AG09319 (cell line): ENCODE measurements around the gene ESF1.

Experiments used
- DNase-seq: peaks from one replicate; pipeline ENCODE4 v3.0.0-alpha.2; 2010; ENCODE audit warnings: low read depth; ENCODE audit errors: extremely low read depth
- CTCF ChIP-seq: IDR thresholded peaks from 2 replicates; pipeline ENCODE4 v1.5.1; 2011; ENCODE audit warnings: low read depth, mild to moderate bottlenecking, inconsistent platforms, low read length, moderate library complexity

Gene ESF1

GRCh38 chr20:13790708-13791107 lies 6.0 kb upstream of the ESF1 start:
- DNase-seq, result no peak
- TF ChIP-seq CTCF, result no peak

- DNase-seq, result no peak
- TF ChIP-seq CTCF, result peak; percentile 62
These were observed 3.6 kb upstream of the ESF1 start for GRCh38 chr20:13788167-13788834.

- TF ChIP-seq CTCF, result no peak
- DNase-seq, result no peak
These were observed 1.6 kb upstream of the ESF1 start for GRCh38 chr20:13786143-13786828.

DNA sequence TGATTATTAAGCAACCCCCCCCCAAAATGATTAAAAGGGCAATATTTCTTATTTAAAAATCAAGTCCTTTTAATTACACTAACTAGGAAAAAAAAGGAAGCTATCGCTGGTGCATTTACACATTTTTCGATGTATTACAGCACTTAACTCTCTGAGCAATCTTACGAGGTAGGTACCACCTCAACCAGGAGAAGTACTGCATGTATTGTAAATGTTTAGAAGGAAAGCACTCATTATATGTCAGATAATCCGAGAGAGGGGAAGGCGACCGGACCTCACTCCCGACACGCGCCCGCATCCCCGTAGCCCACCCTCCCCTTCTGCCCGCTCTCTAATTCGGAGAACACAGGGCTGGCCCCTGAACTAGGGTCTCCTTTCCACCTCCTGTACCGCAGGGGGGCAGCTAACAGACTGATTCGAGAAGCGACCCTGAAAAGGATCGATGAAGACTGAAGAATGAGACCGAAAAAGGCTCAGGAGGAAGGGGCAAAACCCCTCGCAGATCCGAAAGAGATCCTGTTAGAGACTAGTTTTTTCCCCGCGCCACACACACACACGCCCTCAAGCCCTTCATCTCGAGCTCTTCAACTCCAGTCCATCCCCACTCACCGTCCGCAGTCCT lies 337 bp downstream of the ESF1 start:
- TF ChIP-seq CTCF, result peak; percentile 1; the same call in 1 of the 2 replicates
- no peak for DNase-seq

GRCh38 chr20:13783528-13783927 lies 1.2 kb downstream of the ESF1 start:
- TF ChIP-seq CTCF, result no peak
- no peak for DNase-seq

GRCh38 chr20:13778827-13779226 lies 5.9 kb downstream of the ESF1 start:
- no peak for TF ChIP-seq CTCF
- DNase-seq, result no peak

DNA sequence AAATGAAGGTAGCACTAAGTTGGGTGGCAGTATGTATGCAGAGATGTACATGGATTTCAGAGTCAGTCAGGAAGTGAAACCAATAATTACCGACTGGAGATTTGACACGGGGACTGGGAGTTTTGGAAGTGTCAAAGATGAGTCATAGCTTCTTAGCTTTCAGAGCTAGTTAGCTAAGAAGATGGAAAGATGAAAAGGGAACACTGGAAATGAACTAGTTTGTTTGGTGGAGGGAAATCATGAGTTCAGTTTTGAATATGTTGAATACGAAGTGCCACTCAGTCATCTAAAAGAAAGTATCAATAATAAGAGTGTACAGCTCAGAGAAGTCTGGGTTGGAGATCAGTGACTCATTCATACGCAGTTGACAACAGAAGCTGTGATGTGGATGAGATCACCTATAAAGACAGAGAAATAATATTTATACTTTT lies 7.5 kb downstream of the ESF1 start:
- no peak for TF ChIP-seq CTCF
- no peak for DNase-seq
